Medulla oblongata (tissue), 1 donor: ENCODE results near the gene FAHD1.

Experiments
- DNase-seq: peaks from one replicate; pipeline ENCODE4 v3.0.0-alpha.2; 2015; ENCODE audit errors: extremely low spot score

FAHD1 gene

GRCh38 chr16:1817276-1817589 lies 9.8 kb upstream of the FAHD1 start:
- DNase-seq = no peak

DNA sequence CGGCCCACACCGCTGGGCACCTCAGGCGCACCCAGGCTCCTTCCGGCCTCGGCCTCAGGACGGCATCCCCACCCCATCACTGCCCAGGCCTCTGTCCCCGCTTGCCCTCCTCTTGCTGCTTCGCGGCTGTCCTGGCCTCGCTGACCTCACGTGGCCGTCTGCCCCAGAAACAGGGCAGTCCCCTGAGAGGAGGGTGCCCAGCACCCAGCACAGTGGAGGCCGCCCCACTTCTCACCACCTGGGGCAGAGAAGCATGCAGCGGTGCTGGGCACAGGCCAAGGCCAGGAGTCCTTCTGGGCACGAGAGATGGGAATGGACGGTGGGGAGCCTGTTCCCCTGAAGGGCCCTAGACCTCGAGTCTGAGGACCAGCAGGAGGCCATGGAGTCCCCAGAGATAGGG lies 9.3 kb upstream of the FAHD1 start:
- no peak for DNase-seq

DNA sequence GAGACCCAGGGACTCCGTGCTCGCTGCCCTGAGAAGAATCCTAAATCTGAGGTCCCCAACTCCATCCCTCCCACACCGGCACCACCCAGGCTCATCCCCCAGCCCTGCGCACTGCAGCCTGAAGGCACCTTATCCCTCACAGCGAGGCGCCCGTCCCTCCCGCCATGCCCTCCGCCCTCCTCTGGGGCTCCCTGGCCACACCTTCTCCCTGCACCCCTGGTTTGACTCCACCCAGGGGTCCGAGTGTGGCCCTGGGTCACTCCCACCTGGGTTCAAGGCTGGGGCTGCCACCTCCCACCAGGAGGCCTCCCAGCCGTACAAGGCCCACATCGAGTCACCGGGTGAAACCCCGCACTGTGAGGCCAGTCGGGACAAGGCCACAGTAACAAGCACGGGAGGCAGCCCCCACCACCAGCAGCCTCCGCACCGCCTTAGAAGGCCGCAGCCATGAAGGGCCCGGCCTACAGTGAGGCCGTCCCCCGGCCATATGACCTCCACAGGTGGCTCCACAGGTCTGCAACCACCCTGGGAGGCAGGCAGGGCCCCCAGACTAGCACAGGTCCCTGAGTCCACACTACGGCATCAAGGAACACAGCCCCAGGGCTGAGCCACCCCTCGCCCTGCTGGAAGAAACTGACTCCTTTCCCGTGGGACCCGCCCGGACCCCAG lies 8.7 kb upstream of the FAHD1 start:
- DNase-seq = no peak

DNA sequence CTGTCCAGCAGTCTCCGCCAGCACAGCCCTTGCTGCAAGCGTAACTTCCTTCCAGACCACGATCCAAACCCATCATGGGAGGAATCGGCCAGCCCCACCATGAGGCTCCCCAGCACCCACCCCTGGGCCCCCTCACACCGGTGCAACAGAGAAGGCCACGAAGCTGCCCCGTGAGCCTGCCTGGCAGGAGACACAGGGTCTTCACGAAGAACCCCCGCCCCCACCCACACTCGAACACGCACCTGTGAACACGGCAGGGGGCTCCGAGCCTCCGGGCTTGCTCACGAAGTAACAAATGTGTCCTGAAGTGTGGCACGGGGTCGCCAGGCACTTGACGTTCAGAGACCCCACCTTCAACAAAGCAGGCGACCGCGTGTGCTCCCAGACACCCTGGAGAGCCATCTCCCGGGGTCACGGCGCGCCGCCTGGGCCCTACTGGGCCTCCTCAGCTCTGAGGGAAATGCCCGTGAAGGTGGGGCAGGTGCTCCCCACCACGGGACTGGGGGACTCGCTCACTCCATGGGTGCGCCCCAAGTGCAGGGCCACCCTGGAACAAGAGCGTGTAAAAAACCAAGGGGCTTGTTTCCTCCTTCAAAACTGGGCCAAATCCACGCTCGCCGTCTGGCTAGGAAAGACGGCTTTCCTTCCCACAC lies 8.0 kb upstream of the FAHD1 start:
- DNase-seq = no peak

DNA sequence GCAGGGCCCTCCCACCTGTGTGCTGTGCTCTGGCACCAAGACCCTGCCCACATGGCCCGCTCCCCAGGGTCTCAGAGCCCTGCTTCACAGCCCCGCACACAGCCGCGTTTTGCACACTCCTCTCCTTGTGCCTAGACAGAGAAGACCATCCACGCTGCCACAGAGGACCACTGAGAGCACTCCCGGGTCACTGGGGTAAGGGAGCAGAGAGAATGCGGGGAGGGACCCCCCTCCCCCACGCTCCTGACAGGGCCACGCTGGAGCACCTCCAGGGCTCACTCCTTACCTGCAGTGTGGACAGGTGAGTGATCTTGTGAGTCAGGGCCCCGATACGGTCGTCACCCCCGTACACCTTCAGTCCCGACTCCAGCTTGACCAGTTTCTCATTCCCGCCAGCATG lies 7.4 kb upstream of the FAHD1 start:
- no peak for DNase-seq

- DNase-seq = no peak
These were observed 6.7 kb upstream of the FAHD1 start for GRCh38 chr16:1820096-1820945.

DNA sequence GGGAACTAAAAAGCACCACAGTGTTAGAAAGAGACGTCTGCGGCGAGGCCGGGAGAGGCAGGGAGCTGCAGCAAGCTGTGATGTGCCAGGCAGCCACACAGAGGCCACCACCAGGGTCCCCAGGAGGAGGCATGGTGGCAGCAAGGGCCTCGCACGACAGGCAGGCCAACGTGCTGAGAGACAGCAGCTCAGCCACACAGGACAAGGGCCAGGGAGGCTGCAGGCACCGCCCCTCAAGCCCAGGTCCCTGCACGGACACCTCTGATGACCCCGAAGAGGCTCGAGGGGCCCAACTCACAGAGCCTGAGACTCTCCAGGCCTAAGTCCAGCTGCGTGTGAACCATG lies 6.1 kb upstream of the FAHD1 start:
- DNase-seq = no peak

GRCh38 chr16:1821861-1822611 lies 5.0 kb upstream of the FAHD1 start:
- DNase-seq = no peak

DNA sequence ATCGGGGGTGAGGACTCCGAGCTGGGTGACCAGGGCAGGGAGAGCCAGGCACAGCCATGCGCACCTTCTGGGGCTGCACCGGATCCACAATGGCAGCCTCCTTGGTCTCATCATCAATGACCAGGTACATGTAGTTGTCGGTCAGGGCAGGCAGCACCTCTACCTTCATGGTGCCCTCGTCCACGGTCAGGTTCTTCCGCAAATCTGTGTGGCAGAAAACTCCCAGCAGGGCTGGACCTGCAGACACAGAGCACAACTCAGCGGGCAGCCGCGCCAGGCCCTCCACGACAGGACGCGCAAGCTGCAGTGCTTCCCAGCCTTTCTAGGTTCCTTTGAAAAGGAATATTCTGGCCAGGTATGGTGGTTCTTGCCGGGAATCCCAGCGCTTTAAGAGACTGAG lies 4.2 kb upstream of the FAHD1 start:
- DNase-seq = no peak

GRCh38 chr16:1823821-1824220 lies 3.2 kb upstream of the FAHD1 start:
- DNase-seq = no peak

GRCh38 chr16:1825381-1825863 lies 1.6 kb upstream of the FAHD1 start:
- DNase-seq = no peak

DNA sequence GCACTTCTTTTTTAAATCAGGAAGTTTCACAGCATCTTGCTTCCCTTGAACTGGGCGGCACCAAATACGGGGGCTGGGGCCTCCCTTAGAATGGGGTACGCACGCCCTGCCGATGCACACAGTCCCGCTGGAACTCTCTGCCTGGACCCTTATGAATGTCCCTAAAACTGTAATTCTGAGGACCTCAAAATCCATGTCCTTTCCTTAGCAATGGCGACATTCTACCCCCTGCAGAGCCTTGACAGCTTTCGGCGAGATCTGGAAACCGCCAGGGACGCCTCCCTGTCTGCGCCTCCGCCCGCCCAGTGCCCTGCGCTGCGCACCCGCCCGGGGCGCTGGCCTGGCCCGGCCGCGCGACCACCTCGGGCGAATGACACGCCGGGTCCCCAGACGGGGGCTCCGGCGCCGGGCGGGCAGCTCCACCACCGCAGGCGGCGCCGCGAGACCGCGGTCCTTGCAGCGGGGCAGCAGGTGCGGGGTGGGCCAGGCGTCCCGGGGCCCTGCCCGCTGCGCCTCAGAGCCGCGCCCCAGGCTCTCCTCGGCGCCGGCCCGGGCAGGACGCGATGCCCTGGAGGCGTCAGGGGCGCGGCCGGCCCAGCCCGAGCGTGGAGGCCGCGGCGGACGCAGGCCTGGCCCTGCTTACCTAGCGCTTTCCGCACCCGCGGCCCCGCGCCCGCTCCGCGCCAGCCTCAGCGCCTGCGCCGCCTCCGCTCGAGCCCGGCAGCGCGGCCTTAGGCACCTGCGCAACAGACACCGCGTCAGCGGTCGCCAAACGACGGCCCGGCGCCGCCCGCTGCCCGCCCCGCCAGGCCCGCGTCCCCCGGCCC lies 929 bp upstream of the FAHD1 start:
- no peak for DNase-seq

GRCh38 chr16:1828645-1829410 lies 1.8 kb downstream of the FAHD1 start:
- no peak for DNase-seq

DNA sequence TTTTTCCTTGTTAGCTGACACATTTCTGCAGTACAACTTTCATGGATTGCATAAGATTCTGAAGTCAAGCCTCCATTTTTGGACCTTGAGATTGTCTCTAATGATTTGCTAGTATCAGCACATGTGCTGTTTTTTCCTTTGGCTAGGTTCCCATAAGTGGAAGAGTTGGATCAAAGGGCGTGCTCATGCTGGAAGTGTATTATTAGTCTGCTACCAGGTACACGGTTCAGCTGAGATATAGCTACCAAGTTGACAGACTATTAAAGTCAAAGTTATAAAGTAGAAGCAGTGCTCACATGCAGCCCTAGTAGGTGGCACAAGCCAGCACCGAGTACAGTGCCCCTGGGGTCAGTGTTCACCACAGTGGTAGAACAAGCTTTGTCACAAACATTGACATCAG lies 3.2 kb downstream of the FAHD1 start:
- DNase-seq = no peak

DNA sequence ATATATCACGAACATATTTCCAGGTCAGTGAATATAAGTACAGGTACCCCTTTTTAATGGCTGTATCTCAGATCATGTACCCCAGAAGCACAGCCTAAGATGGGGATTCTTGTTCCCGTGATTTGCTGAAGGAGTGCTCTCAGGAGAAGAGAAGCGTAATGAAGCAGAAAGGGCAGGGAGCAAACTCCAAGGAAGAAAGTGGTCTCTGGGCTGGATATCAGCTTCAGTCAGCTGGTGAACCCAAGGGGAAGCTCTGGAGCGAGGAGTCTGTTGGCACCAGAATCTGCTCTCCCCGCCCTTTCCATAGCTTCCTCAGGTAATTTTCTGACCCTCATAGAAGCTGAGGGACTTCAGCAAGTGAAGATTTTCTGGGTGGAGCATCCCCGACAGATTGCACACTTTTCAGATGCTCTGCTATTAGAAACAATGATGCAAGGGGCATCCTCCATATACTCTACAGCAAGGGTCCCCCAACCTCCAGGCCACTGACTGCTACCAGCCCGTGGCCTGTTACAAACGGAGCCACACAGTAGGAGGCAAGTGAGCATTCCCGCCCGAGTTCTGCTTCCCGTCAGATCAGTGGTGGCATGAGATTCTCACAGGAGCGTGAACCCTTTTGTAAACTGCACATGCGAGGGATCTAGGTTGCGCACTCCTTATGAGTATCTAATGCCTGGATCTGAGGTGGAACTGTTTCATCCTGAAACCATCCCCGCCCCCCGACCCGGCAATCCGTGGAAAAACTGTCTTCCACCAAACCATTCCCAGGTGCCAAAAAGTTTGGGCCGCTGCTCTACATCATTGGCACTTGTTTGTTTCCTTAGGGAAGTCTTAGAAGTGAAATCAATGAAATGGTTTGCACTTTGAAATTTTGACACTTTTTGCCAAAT lies 4.4 kb downstream of the FAHD1 start:
- no peak for DNase-seq

DNA sequence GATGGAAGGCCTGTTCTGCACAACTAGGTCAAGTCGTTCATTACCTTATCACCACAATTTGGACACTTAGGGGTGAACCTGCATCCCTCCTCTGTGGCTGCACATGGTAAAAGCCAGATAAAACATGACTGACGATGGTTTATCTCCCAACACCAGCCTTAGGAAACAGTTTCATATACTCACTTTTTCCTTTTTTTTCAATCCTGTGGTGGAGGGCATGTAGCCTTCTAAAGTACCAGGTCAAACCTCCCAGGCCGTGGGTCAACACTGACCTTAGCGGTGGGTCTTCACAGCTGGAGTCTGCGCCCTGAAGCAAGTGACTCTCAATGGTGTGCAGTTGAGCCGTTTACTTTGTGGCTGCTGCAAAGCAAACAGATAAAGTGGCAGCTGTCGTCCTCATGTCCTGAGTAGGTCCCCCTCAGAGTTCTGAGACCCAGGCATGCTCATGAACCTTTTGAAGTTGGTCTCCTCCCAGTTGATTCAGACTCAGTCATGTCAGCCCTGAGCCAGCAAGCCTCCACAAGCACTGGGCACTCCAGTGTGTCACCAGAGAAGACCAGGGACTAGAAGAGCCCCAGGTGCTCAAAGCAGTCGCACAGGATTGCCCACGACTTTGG lies 5.9 kb downstream of the FAHD1 start:
- DNase-seq = no peak

GRCh38 chr16:1834096-1834495 lies 7.1 kb downstream of the FAHD1 start:
- no peak for DNase-seq

DNA sequence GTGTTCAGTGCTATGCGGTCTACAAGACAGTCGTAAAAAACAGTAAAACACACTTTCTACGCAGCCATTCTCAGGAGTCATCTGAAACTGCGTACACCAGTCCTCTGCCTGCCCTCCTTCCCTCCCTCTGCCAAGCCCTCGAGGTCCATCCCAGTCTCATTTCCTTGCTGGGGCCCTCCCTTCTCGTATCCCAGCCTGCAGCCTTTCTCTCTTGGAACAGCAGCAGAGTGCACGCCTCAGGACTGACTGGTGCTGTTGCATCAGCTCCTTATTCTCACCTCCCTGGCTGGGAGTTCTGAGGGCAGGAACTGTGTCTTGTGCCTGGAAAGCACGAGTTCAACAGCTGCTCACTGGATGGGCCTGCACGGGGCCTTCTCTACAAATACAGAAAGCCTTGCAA lies 12.5 kb downstream of the FAHD1 start:
- DNase-seq = no peak

DNA sequence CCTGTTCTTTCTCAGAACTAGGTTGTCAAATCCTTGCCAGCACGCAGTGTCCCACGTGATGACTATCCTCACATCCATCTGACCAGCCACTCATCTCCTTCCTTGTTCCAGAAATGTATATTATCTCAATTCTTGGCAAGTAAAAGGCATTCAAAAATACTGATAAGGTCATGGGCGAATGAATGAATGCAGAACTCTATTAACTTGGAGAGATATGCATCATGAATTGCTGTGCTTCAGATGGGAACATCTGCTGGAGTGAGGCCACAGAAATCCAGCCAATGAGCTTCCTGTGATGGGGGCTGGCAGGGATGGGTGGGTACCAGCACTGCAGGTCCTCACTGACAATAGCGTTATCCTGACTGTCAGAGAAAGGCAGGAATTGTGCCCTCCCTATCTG lies 19.0 kb downstream of the FAHD1 start:
- no peak for DNase-seq
